Kidney tubule cell (primary cell): ENCODE data around the gene TRMU.

Experiments
- DNase-seq: peaks from one replicate; pipeline ENCODE4 v3.0.0-alpha.2; 2018; ENCODE audit warnings: low spot score

Gene TRMU

GRCh38 chr22:46336119-46337078, 885 bp downstream of the TRMU start:
- peak; percentile 43 for DNase-seq

GRCh38 chr22:46337870-46338269, 2.4 kb downstream of the TRMU start:
- no peak for DNase-seq

DNA sequence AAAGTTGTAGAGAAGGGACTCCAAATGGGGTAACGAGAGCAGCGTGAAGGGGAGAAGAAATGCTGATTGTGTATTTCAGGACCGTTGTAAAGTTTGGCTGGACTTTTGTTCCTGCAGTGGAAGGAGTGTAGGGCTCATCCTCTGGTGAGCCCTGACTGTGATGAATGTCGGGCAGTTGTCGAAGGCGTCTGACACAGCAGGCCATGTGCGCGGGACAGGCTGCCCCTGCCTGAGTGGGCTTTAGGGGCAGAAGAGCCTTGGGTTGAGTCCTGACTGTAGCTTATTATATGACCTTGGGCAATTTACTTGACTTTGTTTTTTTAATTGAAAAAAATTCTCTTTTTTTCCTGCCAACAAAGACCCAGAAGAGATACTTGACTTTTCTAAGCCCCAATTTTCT, 3.1 kb downstream of the TRMU start:
- no peak for DNase-seq

DNA sequence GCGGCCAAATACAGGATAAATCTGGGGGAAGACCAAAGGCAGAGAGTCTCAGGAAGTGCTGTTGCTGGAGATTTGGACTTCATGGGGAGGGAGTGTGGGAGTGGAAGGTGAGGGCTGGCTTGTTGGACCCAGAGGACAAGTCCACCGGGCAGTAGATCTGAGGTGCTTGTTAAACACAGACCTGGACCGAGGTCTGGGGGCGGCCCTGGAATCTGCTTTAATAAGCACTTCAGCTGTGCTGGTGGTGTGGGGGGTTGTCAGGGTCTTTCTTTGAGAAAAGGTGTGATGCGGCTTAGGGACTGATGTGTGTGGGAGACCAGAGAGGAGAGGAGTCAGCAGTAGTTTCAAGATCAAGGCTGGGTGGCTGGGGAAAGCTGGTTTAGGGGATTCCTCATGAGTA, 4.4 kb downstream of the TRMU start:
- DNase-seq, result no peak

DNA sequence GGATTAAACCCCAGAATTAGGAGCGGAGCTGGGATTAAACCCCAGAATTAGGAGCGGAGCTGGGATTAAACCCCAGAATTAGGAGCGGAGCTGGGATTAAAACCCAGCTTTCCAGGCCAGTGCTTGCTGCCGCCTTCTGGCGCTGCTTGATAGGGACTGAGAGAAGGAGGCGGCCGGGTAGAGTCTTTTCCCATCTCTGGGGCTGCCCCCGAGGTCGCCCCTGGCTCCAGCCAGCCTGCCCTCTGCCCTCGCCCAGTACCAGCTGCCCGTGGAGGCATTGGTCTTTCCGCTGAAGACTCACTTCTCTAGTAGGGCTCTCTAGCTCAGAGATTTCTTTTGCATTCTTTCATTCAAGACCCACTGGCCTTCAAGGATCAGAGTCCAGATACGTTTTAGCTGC, 5.2 kb downstream of the TRMU start:
- DNase-seq, result no peak

DNA sequence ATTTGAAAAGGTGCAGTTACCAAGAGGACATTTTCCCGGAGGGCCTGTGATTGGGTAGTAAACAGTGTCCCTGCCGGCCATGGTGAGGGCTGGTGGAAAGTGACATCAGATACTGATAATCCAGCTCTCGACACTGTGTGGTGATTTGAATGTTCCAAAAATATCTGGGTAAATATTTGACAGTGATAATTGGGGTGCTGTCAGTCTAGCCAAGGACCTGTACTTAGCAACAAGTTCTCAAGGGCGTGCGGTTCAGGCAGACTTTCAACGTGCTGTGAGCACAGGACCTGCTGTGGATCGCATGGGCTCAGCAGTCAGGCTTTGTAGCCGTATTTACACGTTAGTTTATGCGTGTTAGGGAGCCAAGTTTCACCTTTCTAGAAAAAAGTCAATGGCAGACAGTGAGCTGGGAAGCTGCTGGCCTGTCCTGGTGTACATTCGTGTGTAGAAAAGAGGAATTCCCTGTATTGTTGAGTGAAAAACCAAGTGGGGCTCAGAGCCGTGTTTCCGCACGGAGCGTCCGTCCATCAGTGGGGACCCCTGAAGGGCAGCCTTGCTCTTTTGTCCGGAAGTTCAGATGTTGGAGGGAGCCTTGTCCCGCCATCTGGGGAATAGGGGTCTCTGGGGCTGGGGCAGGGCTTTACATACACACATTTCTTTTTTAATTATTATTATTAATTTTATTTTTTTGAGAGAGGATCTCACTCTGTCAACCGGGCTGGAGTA, 11.3 kb downstream of the TRMU start:
- DNase-seq, result no peak

- no peak for DNase-seq
These were observed 12.1 kb downstream of the TRMU start for GRCh38 chr22:46347646-46348045.

DNA sequence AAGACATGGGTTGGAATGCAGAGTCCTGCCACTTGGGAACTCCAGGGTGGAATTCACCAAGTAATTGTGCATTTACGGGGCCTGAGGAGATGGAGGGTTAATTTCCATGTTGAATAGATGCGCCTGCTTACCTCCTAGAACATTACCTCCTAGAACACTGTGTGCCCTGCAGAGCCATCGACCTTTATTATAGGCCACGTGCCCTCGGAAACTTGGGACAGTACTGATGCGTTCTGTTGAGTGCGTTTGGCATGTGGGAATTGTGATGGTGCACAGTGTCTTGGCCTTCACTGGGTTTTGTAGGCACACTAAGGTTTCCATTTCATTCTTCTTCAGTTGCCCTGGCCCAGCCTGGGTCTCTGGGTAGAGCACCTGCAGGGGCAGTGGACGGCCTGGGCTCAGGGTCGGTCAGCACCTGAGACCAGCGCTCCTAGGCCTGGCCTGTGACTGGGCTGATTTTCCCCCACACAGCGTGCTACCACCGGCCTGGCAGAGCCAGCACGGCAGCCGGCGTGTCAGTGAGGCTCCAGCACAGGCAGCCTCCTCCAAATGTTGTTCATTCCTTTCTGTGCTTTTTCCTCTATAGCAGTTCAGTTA, 12.7 kb downstream of the TRMU start:
- no peak for DNase-seq

DNA sequence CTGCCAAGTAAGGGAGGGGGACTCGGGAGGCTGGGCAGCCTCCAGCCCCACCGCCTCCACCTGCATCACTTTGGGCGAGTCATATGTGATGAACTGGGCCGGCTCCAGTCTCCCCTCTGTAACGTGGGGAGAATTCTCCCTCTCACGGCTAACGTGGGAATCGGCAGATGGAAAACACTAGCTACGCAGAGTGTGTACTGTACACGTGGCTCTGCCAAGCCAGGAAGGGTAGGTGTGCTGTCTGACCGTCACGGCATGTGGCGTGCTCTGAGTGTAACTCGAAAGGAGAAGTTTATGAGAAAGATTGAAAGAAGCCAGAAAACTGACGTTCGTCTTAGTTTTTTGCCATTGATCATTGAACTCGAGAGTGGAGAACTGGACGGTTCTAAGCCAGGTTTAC, 13.7 kb downstream of the TRMU start:
- DNase-seq, result no peak

DNA sequence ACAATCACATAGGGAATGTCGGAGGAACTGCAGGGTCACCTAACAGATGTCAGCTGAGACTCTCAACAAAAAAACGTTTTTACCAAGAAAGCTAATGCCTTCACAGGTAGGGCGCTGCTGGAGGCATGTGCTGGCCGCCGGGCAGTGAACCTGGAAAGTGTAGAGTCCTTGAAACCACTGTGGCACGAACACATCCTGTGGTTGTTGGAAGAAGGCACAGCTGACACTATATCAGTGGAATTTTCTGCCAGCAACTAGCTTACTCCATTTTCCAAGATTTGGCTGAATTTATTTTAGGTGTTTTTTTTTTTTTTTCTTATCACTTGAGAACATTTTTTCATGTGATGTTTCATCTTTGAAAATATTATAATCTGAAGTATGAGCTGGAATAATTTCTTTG, 14.2 kb downstream of the TRMU start:
- peak; percentile 53 for DNase-seq

- no peak for DNase-seq
These were observed 14.6 kb downstream of the TRMU start for GRCh38 chr22:46350121-46350520.

DNA sequence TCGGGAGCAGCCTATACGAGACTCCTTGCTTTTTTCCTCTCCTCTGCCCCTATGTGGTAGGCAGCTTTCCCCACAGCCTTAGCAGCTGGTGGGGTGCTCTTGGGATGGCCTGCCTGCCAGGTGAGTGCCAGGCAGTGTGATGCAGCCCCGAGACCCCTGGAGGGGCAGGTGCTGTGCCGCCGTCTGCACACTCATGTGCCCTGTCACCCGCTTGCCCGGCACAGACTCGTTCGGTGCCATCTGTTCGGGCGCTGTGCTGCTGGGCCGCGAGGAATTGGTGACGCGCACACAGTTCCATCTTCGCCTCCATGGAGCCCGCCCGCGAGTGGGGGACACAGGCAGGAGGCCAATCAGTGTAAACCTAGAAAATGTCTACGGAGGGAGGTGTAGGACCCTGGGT, 15.1 kb downstream of the TRMU start:
- no peak for DNase-seq

GRCh38 chr22:46351131-46351735, 15.7 kb downstream of the TRMU start:
- DNase-seq, result no peak

DNA sequence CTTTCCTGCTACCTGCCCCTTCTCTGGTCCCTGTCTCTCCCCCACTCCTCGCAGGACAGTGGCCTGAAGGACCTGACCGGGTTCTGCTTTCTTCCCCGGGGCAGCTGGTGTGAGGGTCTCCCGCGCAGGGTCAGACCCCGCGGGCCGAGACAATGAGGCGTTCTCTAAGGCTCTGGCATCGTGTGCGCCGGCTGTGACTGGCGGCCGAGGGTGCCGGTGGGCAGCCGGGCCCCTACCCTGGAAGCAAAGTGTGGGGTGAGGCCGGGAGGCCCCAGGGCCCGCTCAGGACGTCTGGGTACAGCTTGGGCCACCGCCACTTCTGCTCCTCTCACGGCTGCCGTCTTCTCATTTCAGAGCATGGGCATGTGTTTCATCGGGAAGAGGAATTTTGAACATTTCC, 16.3 kb downstream of the TRMU start:
- DNase-seq, result no peak

GRCh38 chr22:46352276-46352675, 16.8 kb downstream of the TRMU start:
- DNase-seq, result no peak

GRCh38 chr22:46352691-46353386, 17.3 kb downstream of the TRMU start:
- peak; percentile 88 for DNase-seq

- no peak for DNase-seq
These were observed 18.1 kb downstream of the TRMU start for GRCh38 chr22:46353483-46354105.

DNA sequence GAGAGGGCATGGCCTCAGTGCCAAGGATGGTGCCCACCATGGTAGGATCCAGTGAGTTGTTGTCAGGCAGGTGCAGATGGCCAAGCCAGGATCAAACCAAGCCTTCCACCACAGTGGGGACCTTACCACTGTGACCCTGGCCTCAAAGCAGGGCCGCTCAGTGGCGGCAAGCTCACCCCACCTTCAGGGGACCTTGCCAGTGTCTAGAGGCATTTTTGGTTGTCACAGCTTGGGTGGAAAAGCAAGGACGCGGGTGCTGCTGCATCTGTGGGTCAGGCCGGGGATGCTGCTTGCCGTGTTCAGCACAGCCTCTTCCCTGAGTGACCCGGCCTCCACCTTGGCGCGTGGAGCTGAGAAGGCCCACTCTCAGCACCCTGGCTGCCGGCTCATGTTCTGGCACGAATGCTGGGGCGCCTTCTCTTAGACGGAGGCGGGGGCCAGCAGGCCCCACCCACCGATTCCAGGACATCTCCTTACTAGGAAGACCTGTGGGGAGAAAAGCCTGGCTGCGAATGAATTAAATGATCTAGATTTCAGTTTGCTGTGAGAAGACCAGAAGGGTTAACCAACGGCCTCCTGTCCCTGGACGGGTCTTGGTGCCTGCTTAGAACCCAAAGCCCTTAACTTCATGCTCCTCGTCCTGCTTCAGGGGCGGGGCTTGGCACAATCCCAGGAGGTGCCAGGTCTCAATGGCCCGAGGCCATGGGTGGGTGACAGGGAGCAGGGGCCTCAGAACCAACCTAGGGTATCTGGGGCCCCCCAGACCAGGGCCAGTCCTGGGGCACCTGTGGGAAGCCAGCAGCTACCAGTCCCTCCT, 18.9 kb downstream of the TRMU start:
- no peak for DNase-seq

GRCh38 chr22:46354993-46355305, 19.4 kb downstream of the TRMU start:
- DNase-seq, result no peak

- peak; percentile 69 for DNase-seq
These were observed 20.0 kb downstream of the TRMU start for GRCh38 chr22:46355369-46355995.
